SK-N-SH (cell line): ENCODE data around the gene STPG2. TPM values are rescaled to one million over a fixed set of nuclear protein-coding genes. Genes with fewer than 3 reads are reported as not detected.

Experiments used
- CTCF ChIA-PET: fragments of 300-600, 350-600 bp; formaldehyde crosslinking; extraction: SDS; loops from one replicate; lab custom pipeline; 2021; lab: Yijun Ruan, JAX
- POLR2A ChIA-PET: fragments of 350-600 bp; sonication (Branson Sonifier 250); formaldehyde crosslinking; extraction: SDS; loops from one replicate; lab custom pipeline; 2020; ENCODE audit warnings: antibody characterized with exemption, inconsistent platforms; lab: Yijun Ruan, JAX
- DNase-seq: peaks from one replicate; pipeline ENCODE4 v3.0.0; 2012
- H2AFZ ChIP-seq: fragments of 200-600 bp; sonication (generic); 2 replicates; pipeline ENCODE4 v1.8.1; 2016; ENCODE audit warnings: antibody characterized with exemption, mild to moderate bottlenecking, low read depth
- H3F3A ChIP-seq: fragments of 200-600 bp; sonication (generic); replicated peaks from 2 replicates; pipeline ENCODE3; 2016; ENCODE audit warnings: antibody characterized with exemption, mild to moderate bottlenecking; ENCODE audit not compliant: insufficient read depth
- H3K27ac ChIP-seq, 2 experiments: fragments of 200-500 bp in 1 of 2; fragments of 200-600 bp in 1 of 2; sonication (Bioruptor generic) in 1 of 2; sonication (generic), shearing (Covaris generic) in 1 of 2; 2 replicates each; pipeline versions ENCODE4 v1.5.1 to v1.6.1; 2014 to 2016; ENCODE audit warnings: low read depth in 2 of 2, inconsistent platforms in 1 of 2, low read length in 1 of 2, mild to moderate bottlenecking in 1 of 2, mixed read lengths in 1 of 2
- H3K27me3 ChIP-seq: fragments of 200-600 bp; sonication (generic), shearing (Covaris generic); 2 replicates; pipeline ENCODE4 v1.6.1; 2016; ENCODE audit warnings: mixed run types; ENCODE audit not compliant: insufficient read depth
- H3K36me3 ChIP-seq, 2 experiments: fragments of 200-500 bp in 1 of 2; fragments of 200-600 bp in 1 of 2; sonication (Bioruptor generic) in 1 of 2; sonication (generic) in 1 of 2; replicated peaks in 1 of 2; 2 replicates each; pipeline versions ENCODE3 to v1.5.1; 2014 to 2016; ENCODE audit warnings: low read length in 1 of 2, mild to moderate bottlenecking in 1 of 2; ENCODE audit not compliant: insufficient read depth in 2 of 2, control insufficient read depth in 1 of 2
- H3K4me1 ChIP-seq, 2 experiments: fragments of 200-500 bp in 1 of 2; fragments of 200-600 bp in 1 of 2; sonication (Bioruptor generic) in 1 of 2; sonication (generic), shearing (Covaris generic) in 1 of 2; 2 replicates each; pipeline versions ENCODE4 v1.5.1 to v1.6.1; 2014 to 2016; ENCODE audit warnings: low read depth in 1 of 2, low read length in 1 of 2, mixed run types in 1 of 2; ENCODE audit not compliant: insufficient read depth in 2 of 2, control insufficient read depth in 1 of 2
- H3K4me2 ChIP-seq: fragments of 200-600 bp; sonication (generic), shearing (Covaris generic); 2 replicates; pipeline ENCODE4 v1.6.1; 2017; ENCODE audit warnings: mixed run types
- H3K4me3 ChIP-seq, 2 experiments: fragments of 200-500 bp in 1 of 2; fragments of 200-600 bp in 1 of 2; sonication (Bioruptor generic) in 1 of 2; sonication (generic), shearing (Covaris generic) in 1 of 2; 2 replicates each; pipeline versions ENCODE4 v1.5.1 to v1.8.1; 2014 to 2016; ENCODE audit warnings: low read depth in 2 of 2, inconsistent platforms in 1 of 2, low read length in 1 of 2, mild to moderate bottlenecking in 1 of 2, mixed read lengths in 1 of 2, moderate library complexity in 1 of 2
- H3K79me2 ChIP-seq: fragments of 200-600 bp; sonication (generic); 2 replicates; pipeline ENCODE4 v1.8.1; 2017; ENCODE audit warnings: mild to moderate bottlenecking; ENCODE audit not compliant: insufficient read depth
- H3K9ac ChIP-seq: fragments of 200-600 bp; sonication (generic); 2 replicates; pipeline ENCODE4 v1.6.1; 2017; ENCODE audit warnings: mixed run types
- H3K9me2 ChIP-seq: fragments of 200-600 bp; sonication (generic); 2 replicates; pipeline ENCODE4 v1.6.1; 2017; ENCODE audit warnings: mixed run types
- H3K9me3 ChIP-seq: fragments of 200-600 bp; sonication (generic); 2 replicates; pipeline ENCODE4 v1.6.1; 2017; ENCODE audit warnings: mixed run types, mild to moderate bottlenecking, moderate library complexity
- H4K20me1 ChIP-seq: fragments of 200-600 bp; sonication (generic); 2 replicates; pipeline ENCODE4 v1.6.1; 2017; ENCODE audit warnings: mild to moderate bottlenecking, mixed run types; ENCODE audit not compliant: insufficient read depth
- CHD2 ChIP-seq: fragments of 150-350 bp; IDR thresholded peaks from 2 replicates; pipeline ENCODE4 v1.6.1; 2018; ENCODE audit warnings: low read length; ENCODE audit not compliant: partially characterized antibody
- CTCF ChIP-seq: fragments of 200-600 bp; sonication (generic); IDR thresholded peaks from 2 replicates; pipeline ENCODE4 v1.6.1; 2017; ENCODE audit warnings: antibody characterized with exemption, mild to moderate bottlenecking, moderate library complexity
- ELF1 ChIP-seq: IDR thresholded peaks from 2 replicates; pipeline ENCODE4 v1.4.0; 2012
- EP300 ChIP-seq, 2 experiments: IDR thresholded peaks; 2 replicates each; pipeline versions ENCODE4 v1.4.0 to v1.6.1; 2012; ENCODE audit warnings: borderline replicate concordance in 1 of 2, low read depth in 1 of 2, low read length in 1 of 2
- FOSL2 ChIP-seq: IDR thresholded peaks from 2 replicates; pipeline ENCODE4 v1.4.0; 2012; ENCODE audit warnings: low read depth, mild to moderate bottlenecking, moderate library complexity, borderline replicate concordance
- FOXJ3 ChIP-seq: sonication (generic); formaldehyde crosslinking; IDR thresholded peaks from 2 replicates; pipeline ENCODE4 v1.5.1; 2020; ENCODE audit warnings: mild to moderate bottlenecking, missing genetic modification reagents
- FOXM1 ChIP-seq: IDR thresholded peaks from 2 replicates; pipeline ENCODE4 v1.4.0; 2012; ENCODE audit warnings: low read depth, mild to moderate bottlenecking
- GABPA ChIP-seq: IDR thresholded peaks from 2 replicates; pipeline ENCODE4 v1.4.0; 2012; ENCODE audit warnings: low read depth, mild to moderate bottlenecking
- GATA2 ChIP-seq: sonication (generic); formaldehyde crosslinking; IDR thresholded peaks from 2 replicates; pipeline ENCODE4 v1.5.0; 2020; ENCODE audit warnings: mild to moderate bottlenecking, missing genetic modification reagents
- IRF3 ChIP-seq: fragments of 150-350 bp; IDR thresholded peaks from 2 replicates; pipeline ENCODE4 v1.6.1; 2016; ENCODE audit warnings: mild to moderate bottlenecking, low read depth, low read length
- MEF2A ChIP-seq: IDR thresholded peaks from 2 replicates; pipeline ENCODE4 v1.4.0; 2012; ENCODE audit warnings: low read depth, borderline replicate concordance
- MXI1 ChIP-seq: IDR thresholded peaks from 2 replicates; pipeline ENCODE4 v1.6.1; 2012; ENCODE audit warnings: mild to moderate bottlenecking, low read depth, low read length, improper control_type of control experiment
- NFIC ChIP-seq: IDR thresholded peaks from 2 replicates; pipeline ENCODE4 v1.4.0; 2012; ENCODE audit warnings: borderline replicate concordance
- NRF1 ChIP-seq: IDR thresholded peaks from 2 replicates; pipeline ENCODE4 v1.6.1; 2012; ENCODE audit warnings: low read depth, mild to moderate bottlenecking, low read length
- POLR2AphosphoS5 ChIP-seq: IDR thresholded peaks from 2 replicates; pipeline ENCODE4 v1.6.1; 2012; ENCODE audit warnings: low read depth, low read length
- RAD21 ChIP-seq: IDR thresholded peaks from 2 replicates; pipeline ENCODE4 v1.6.1; 2012; ENCODE audit warnings: mild to moderate bottlenecking, low read length
- RCOR1 ChIP-seq: fragments of 150-350 bp; IDR thresholded peaks from 2 replicates; pipeline ENCODE4 v1.6.1; 2017; ENCODE audit warnings: antibody characterized with exemption, low read length
- REST ChIP-seq: IDR thresholded peaks from 2 replicates; pipeline ENCODE4 v1.6.1; 2012; ENCODE audit warnings: mild to moderate bottlenecking, low read depth, low read length, moderate library complexity
- RFX5 ChIP-seq: IDR thresholded peaks from 2 replicates; pipeline ENCODE4 v1.6.1; 2012; ENCODE audit warnings: mild to moderate bottlenecking, improper control_type of control experiment, low read length
- SMC3 ChIP-seq: IDR thresholded peaks from 2 replicates; pipeline ENCODE4 v1.6.1; 2012; ENCODE audit warnings: low read depth, low read length, improper control_type of control experiment
- TAF1 ChIP-seq: IDR thresholded peaks from 2 replicates; pipeline ENCODE4 v1.6.1; 2012; ENCODE audit warnings: low read depth, mild to moderate bottlenecking, low read length, moderate library complexity, borderline replicate concordance
- TCF12 ChIP-seq: IDR thresholded peaks from 2 replicates; pipeline ENCODE4 v1.4.0; 2012
- TEAD4 ChIP-seq: IDR thresholded peaks from 2 replicates; pipeline ENCODE4 v1.4.0; 2012; ENCODE audit warnings: mild to moderate bottlenecking, borderline replicate concordance; ENCODE audit not compliant: insufficient read depth
- USF1 ChIP-seq: IDR thresholded peaks from 2 replicates; pipeline ENCODE4 v1.4.0; 2012; ENCODE audit warnings: low read depth, borderline replicate concordance
- YY1 ChIP-seq: IDR thresholded peaks from 2 replicates; pipeline ENCODE4 v1.4.0; 2012; ENCODE audit warnings: low read depth, mild to moderate bottlenecking
- ZBTB33 ChIP-seq: IDR thresholded peaks from 2 replicates; pipeline ENCODE4 v1.4.0; 2012; ENCODE audit warnings: low read depth, borderline replicate concordance
- WGBS: methylation state at CpG from one replicate; pipeline ENCODE4 v1.1.6; 2017; ENCODE audit warnings: low lambda C conversion rate; 5-methylcytosine and 5-hydroxymethylcytosine counted together
- polyA plus RNA-seq, 3 experiments: library from polyadenylated mRNA; depleted of rRNA; stranded (reverse); fragments of >200 nt; gene quantifications; 2 replicates each; pipeline ENCODE4 v1.2.3, GENCODE V29; 2012

Gene STPG2
- polyA plus RNA-seq, 1 of the 3 experiments (the other 2 are of a cell fraction) = not detected

GRCh38 chr4:97720869-97721432, 422.3 kb downstream of the STPG2 start:
- H3K4me3 ChIP-seq = no peak overlapping the region
- peak; percentile 46 for DNase-seq
- H3K79me2 ChIP-seq = no peaks in the 10 kb centered on the region
- H3K27ac ChIP-seq = peak overlapping the region in 1 of 2 experiments; percentile 76; a peak in 2 of 4 replicates
- H3K9me3 ChIP-seq = no peaks in the 10 kb centered on the region
- no peaks in the 10 kb centered on the region for H3K27me3 ChIP-seq
- H3K36me3 ChIP-seq = no peaks in the 10 kb centered on the region
- H3K4me1 ChIP-seq = no peaks in the 10 kb centered on the region; a peak in 1 of 4 replicates
- H2AFZ ChIP-seq = no peak overlapping the region
- CTCF ChIA-PET = interaction anchor here (0.7 to 1.9 kb wide), 15 partner anchors 10 to 1679 kb away, joined by 3 to 14 read pairs (median 3); no protein-coding TSS in a partner anchor
- POLR2A ChIA-PET = no interaction called here
- H4K20me1 ChIP-seq = no peaks in the 10 kb centered on the region
- H3K9me2 ChIP-seq = no peaks in the 10 kb centered on the region
- no peak overlapping the region for H3K9ac ChIP-seq
- H3K4me2 ChIP-seq = no peak overlapping the region
- no peaks in the 10 kb centered on the region for H3F3A ChIP-seq
- 6% methylated on average over 4 of the region's 4 CpGs for WGBS
- TF ChIP-seq YY1 (no peak), IRF3 (no peak), POLR2AphosphoS5 (no peak), ZBTB33 (no peak), TEAD4 (no peak), NFIC (no peak), CTCF (peak; percentile 61), SMC3 (peak; percentile 44), MEF2A (no peak), TAF1 (no peak), FOXJ3 (CRISPR knock-in tag) (no peak), EP300 (IDR thresholded peaks at IDR 0.05; ENCODE audit: borderline replicate concordance in 1 of 2, low read depth in 1 of 2, low read length in 1 of 2) (peak in 1 of 2 experiments; percentile 79; a peak in 1 of 4 replicates), RFX5 (no peak; the same call in 1 of the 2 replicates), GABPA (no peak), NRF1 (no peak), CHD2 (peak; percentile 66), RCOR1 (0 out of 2 replicates have a peak, but pooled peaks have one; percentile 44), TCF12 (0 out of 2 replicates have a peak, but pooled peaks have one; percentile 14), MXI1 (no peak), FOSL2 (no peak), REST (no peak), RAD21 (peak; percentile 75), ELF1 (no peak), GATA2 (CRISPR knock-in tag) (peak; percentile 87), USF1 (no peak), FOXM1 (no peak)
